ENCODE results near the gene PNPLA1. TPM values are rescaled to one million over a fixed set of nuclear protein-coding genes. Genes with fewer than 3 reads are reported as not detected.
A peak's percentile ranks its signal among the peaks of the same experiment; 100 is the strongest.

The PNPLA1 gene
- total and polyA plus RNA-seq, 2 donors (not counting 1 experiment from before 2014, with no cell fraction given) = 0.02 TPM; not detected in 1

DNA sequence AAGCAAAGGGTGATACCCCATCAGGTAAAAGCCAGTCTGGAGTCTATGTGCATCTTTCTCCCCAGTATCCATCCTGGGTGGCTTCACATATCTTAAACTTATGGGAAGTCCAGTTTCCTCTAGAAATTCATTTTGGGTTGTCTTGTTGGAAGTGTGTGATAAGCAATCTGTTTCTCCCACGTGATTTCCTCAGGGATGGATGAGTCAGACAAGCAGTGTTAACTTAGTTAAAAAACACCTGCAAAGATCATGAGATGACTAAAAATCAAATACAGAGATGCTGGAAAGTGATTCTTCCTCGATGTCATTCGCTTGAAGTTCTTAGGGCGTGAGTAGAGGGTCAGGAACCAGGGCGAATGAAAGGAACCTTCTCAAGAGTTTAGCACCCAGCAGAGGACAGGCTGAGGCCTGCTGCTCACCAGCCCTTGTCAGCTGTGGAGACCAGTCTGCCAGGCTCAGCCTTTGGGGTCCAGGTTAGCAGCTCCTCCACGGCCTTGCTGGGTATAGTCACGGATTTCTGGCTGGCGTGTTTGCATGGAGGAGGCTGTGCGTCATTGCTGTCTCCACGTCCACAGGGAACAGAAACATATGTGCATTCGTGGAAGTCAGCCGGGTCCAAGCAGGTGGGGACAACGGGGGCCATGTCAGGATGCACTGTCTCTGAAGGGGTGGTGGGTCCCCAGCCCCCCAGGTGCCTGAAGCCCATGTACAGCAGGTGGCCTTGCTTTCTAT, 2.8 kb upstream of the PNPLA1 start:
- Histone ChIP-seq H2AFZ (ENCODE audit: low read length) (no peak overlapping the region), H4K20me1 (ENCODE audit: control insufficient read depth, extremely low read depth, insufficient read depth, low read length) (no peaks in the 10 kb centered on the region), H3K27ac (ENCODE audit: insufficient read depth, low read length) (no peak overlapping the region), H3K79me2 (ENCODE audit: control insufficient read depth, insufficient read depth, low read length) (no peaks in the 10 kb centered on the region), H3K4me1 (ENCODE audit: control insufficient read depth, extremely low read depth, insufficient read depth, low read length) (no peaks in the 10 kb centered on the region), H3K36me3 (ENCODE audit: control insufficient read depth, insufficient read depth, low read length) (no peaks in the 10 kb centered on the region), H3K4me2 (ENCODE audit: extremely low read depth, insufficient read depth, low read length) (no peak overlapping the region), H3K4me3 (replicated peaks in 1 of 4; ENCODE audit: control extremely low read depth in 1 of 4, insufficient read depth in 1 of 4, low read depth in 3 of 4, low read length in 4 of 4) (no peak overlapping the region), H3K27me3 (ENCODE audit: control insufficient read depth, insufficient read depth, low read length) (peaks cover 21% of the 10 kb centered on the region), H3K9ac (ENCODE audit: insufficient read depth, low read length) (no peak overlapping the region), H3K9me3 (ENCODE audit: control insufficient read depth, insufficient read depth, low read depth, low read length) (no peaks in the 10 kb centered on the region)
- DNase-seq (ENCODE audit: low read depth in 2 of 2) = peak in 1 of 2 donors; percentile 10
- no peak for TF ChIP-seq EZH2 (IDR thresholded peaks at IDR 0.05; ENCODE audit: low read length, missing control alignments)

GRCh38 chr6:36267731-36268477, 2.0 kb upstream of the PNPLA1 start:
- Histone ChIP-seq H2AFZ (ENCODE audit: low read length) (no peak overlapping the region), H3K4me3 (replicated peaks in 1 of 4; ENCODE audit: control extremely low read depth in 1 of 4, insufficient read depth in 1 of 4, low read depth in 3 of 4, low read length in 4 of 4) (no peak overlapping the region), H3K27ac (ENCODE audit: insufficient read depth, low read length) (no peak overlapping the region), H3K9me3 (ENCODE audit: control insufficient read depth, insufficient read depth, low read depth, low read length) (no peaks in the 10 kb centered on the region), H3K79me2 (ENCODE audit: control insufficient read depth, insufficient read depth, low read length) (no peaks in the 10 kb centered on the region), H3K9ac (ENCODE audit: insufficient read depth, low read length) (no peak overlapping the region), H3K36me3 (ENCODE audit: control insufficient read depth, insufficient read depth, low read length) (no peaks in the 10 kb centered on the region), H4K20me1 (ENCODE audit: control insufficient read depth, extremely low read depth, insufficient read depth, low read length) (no peaks in the 10 kb centered on the region), H3K27me3 (ENCODE audit: control insufficient read depth, insufficient read depth, low read length) (peaks cover 21% of the 10 kb centered on the region), H3K4me2 (ENCODE audit: extremely low read depth, insufficient read depth, low read length) (no peak overlapping the region), H3K4me1 (ENCODE audit: control insufficient read depth, extremely low read depth, insufficient read depth, low read length) (no peaks in the 10 kb centered on the region)
- TF ChIP-seq, protein P1, sequence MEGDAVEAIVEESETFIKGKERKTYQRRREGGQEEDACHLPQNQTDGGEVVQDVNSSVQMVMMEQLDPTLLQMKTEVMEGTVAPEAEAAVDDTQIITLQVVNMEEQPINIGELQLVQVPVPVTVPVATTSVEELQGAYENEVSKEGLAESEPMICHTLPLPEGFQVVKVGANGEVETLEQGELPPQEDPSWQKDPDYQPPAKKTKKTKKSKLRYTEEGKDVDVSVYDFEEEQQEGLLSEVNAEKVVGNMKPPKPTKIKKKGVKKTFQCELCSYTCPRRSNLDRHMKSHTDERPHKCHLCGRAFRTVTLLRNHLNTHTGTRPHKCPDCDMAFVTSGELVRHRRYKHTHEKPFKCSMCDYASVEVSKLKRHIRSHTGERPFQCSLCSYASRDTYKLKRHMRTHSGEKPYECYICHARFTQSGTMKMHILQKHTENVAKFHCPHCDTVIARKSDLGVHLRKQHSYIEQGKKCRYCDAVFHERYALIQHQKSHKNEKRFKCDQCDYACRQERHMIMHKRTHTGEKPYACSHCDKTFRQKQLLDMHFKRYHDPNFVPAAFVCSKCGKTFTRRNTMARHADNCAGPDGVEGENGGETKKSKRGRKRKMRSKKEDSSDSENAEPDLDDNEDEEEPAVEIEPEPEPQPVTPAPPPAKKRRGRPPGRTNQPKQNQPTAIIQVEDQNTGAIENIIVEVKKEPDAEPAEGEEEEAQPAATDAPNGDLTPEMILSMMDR (conservative IDR thresholded peaks at IDR 0.05 in 1 of 2, IDR thresholded peaks at IDR 0.05 in 1 of 2; ENCODE audit: low read depth in 1 of 2, low read length in 2 of 2) = no peak
- no peak for TF ChIP-seq EZH2 (IDR thresholded peaks at IDR 0.05; ENCODE audit: low read length, missing control alignments)
- DNase-seq (ENCODE audit: low read depth in 2 of 2) = no peak

DNA sequence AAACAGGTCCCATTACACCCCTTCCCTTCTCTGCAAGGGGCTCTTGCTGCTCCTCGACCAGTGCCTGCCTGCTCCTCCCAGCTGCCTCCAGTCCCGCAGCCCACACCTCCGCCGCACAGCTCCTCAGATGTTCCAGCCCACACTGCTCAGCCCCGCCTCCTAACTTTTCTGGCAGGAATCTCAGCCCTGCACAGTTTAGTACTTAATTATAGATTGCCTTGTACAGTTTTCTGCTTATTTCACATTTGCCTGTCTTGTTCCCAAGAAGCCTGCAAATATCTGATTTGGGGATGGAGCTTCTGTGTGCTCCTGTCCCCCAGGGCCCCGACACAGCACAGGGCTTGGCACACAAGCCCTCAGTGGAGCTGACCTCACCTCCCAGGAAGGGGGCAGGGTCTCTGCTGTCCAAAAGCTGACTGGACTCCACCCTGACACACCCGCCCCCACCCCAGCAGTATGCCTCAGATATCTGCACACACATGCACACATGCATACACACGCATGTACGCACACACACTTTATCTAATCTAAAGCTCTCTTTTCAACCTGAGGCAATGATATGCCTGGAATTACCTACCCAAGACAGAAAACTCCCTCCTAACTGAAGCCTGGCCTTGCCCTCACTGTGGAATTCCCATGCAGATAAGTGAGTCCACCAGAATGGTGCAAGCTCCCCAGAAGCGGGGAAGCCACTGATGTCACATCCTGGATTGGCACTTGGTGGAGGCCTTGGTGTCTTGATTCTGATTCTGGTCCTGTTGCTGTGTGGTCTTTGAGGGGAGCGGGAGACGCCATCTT, 1.2 kb upstream of the PNPLA1 start:
- Histone ChIP-seq H3K79me2 (ENCODE audit: control insufficient read depth, insufficient read depth, low read length) (no peaks in the 10 kb centered on the region), H2AFZ (ENCODE audit: low read length) (no peak overlapping the region), H3K9me3 (ENCODE audit: control insufficient read depth, insufficient read depth, low read depth, low read length) (no peaks in the 10 kb centered on the region), H3K9ac (ENCODE audit: insufficient read depth, low read length) (no peak overlapping the region), H3K27ac (ENCODE audit: insufficient read depth, low read length) (no peak overlapping the region), H4K20me1 (ENCODE audit: control insufficient read depth, extremely low read depth, insufficient read depth, low read length) (no peaks in the 10 kb centered on the region), H3K36me3 (ENCODE audit: control insufficient read depth, insufficient read depth, low read length) (no peaks in the 10 kb centered on the region), H3K4me3 (replicated peaks in 1 of 4; ENCODE audit: control extremely low read depth in 1 of 4, insufficient read depth in 1 of 4, low read depth in 3 of 4, low read length in 4 of 4) (no peak overlapping the region), H3K4me2 (ENCODE audit: extremely low read depth, insufficient read depth, low read length) (no peak overlapping the region), H3K27me3 (ENCODE audit: control insufficient read depth, insufficient read depth, low read length) (peaks cover 24% of the 10 kb centered on the region), H3K4me1 (ENCODE audit: control insufficient read depth, extremely low read depth, insufficient read depth, low read length) (no peaks in the 10 kb centered on the region)
- DNase-seq (ENCODE audit: low read depth in 2 of 2) = peak; percentile 26 to 33
- TF ChIP-seq EZH2 (IDR thresholded peaks at IDR 0.05; ENCODE audit: low read length, missing control alignments) = no peak
- TF ChIP-seq, protein P1 (conservative IDR thresholded peaks at IDR 0.05 in 1 of 2, IDR thresholded peaks at IDR 0.05 in 1 of 2; ENCODE audit: low read depth in 1 of 2, low read length in 2 of 2) = no peak

Measured in fibroblast of lung (primary cell).